Cerebellar cortex (tissue), 1 donor: ENCODE results near the gene SSR4.

Experiments used
- DNase-seq: peaks from one replicate; pipeline ENCODE4 v3.0.0-alpha.2; 2015; ENCODE audit warnings: low spot score

Gene SSR4

DNA sequence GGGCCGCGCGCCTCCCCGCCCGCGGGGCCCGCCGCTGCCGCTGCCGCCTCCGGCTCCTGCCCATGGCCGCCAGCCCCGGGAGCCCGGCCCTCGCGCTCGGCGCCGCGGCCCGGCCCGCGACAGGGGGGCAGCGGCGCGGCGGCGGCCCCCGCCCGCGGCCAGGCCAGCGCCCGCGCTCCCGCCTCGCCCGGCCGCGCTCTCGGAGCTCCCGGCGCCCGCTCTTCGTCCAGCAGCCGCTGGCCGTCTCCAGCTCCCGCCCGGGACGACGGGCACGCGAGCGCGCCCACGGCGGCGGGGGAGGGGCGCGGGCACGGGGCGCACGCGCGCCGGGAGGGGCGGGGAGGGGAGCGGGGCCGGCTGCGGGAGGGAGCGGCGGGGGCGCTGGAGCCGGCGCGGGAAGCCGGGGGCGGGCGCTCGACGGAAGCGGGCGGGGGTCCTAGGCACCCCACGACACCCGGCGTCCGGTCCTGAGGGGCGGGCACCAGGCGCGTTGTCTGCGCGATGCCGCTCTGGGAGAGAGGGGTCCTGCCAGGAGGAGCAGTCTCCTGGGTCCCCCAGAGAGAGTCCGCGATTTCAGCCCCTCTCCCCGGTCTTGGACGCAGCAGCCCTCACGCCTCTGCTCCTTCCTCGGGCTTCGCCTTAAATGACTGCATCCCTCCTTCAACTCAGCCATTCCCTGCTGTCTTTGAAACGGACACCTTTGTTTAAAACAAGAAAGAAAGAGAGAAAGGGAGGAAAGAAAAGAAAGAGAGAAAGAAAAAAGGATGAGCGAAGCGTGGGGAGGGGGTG, 36.4 kb downstream of the SSR4 start:
- no peak for DNase-seq

DNA sequence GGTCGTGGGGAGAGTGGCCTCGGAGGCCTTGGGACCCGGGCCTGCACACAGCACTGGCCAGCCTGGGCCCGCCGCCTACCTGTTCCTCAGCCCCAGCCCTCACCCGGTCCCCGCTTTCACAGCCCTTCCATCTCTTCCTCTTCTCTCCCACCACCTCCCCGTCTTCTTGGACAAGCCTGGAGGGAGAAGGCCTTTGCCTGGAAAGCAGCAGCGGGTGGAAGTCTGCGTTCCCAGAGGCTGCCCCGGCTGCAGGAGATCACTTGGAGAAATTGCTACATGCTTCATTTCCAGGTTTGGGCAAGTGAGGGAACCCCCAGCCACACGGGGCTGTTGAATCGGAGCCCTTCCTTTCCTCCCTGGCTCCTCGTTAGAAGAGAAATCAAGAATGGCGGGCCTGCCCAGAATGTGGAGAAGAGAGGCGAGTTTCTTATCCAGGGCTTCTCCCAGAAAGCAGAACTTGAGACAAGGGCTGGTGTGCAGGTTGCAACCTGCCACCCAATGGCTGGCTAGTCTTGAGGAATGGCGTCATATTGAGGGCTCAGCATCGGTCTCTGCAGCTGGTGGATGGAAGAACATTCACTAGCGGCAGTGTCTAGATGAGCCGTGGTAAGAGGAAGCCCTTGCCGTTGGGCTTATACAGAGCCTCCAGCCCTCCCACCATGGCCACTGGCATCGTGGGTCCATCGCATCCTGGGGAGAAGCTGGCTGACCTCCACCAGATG, 37.1 kb downstream of the SSR4 start:
- DNase-seq, result no peak

DNA sequence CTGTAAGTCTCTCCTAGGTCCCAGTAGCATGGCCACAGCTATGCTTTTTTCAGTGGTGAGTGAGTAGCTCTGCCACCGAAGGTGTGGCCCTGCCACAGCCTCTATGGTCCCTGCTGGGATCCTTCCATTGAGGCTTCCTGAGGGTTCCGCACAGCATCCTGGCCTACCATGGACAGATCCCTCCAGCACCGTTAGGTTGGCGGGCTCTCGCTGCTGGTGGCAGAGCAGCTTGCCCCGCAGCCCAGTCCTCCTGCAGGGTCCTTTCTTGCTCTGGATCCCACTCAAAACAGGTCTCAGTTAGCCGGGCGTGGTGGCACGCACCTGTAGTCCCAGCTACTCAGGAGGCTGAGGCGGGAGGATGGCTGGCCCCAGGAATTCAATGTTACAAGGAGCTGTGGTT, 38.3 kb downstream of the SSR4 start:
- DNase-seq, result no peak

DNA sequence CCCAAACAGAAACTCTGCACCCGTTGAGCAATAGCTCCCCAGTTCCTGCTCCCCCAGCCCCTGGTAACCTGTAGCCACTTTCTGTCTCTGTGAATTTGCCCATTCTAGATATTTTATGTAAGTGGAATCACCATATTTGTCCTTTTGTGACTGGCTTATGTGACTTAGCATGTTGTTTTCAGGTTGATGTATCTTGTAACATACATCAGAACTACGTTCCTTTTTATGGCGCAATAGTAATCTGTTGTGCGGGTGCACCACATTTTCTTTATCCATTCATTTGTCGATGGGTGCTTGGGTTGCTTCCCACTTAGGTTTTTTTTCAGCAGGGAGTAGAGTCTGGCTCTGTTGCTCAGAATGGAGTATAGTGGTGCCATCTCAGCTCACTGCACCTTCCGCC, 42.5 kb downstream of the SSR4 start:
- DNase-seq, result no peak

DNA sequence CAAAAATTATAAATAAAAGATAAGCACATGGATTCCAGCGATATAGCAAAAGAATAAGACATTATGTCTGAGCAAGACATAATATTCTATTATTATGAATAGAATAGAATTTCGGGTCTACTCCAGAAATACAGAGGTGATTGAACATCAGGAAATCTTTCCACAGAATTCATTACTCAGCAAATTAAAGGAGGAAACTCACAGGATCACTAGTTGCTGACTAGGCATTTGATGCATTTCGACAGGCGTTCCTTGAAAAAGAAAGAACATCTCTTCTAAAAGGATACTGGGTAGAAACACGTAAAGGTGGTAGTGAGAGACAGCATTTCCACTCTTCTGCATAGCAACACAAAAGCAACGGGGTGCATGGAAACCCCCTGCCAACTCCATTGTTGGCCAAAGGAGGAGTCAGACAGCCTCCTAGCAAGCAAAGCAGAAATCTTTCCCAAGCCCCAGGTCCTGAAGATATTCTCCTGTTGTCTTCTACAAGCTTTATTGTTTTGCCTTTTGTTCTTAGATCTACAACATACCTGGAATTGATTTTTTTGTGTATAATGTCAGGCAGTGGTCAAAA, 50.1 kb downstream of the SSR4 start:
- no peak for DNase-seq

GRCh38 chrX:153845195-153845594, 50.7 kb downstream of the SSR4 start:
- DNase-seq, result no peak

GRCh38 chrX:153845842-153846241, 51.4 kb downstream of the SSR4 start:
- DNase-seq, result no peak
